ENCODE results near the gene CPA2. TPM values are rescaled to one million over a fixed set of nuclear protein-coding genes. Genes with fewer than 3 reads are reported as not detected.

CPA2 gene
- polyA plus RNA-seq, 1 donor (not counting 4 experiments of a cell fraction or from before 2014, with no cell fraction given) = 0.33 TPM

- Histone ChIP-seq H3K9me1 (ENCODE audit: control insufficient read depth, extremely low read depth, insufficient read depth, low read length) (no peaks in the 10 kb centered on the region), H3K4me1 (ENCODE audit: control insufficient read depth, extremely low read depth, insufficient read depth, low read length) (no peaks in the 10 kb centered on the region), H2AFZ (ENCODE audit: control insufficient read depth, low read length) (no peak overlapping the region), H3K4me3 (ENCODE audit: control insufficient read depth in 2 of 3, extremely low read depth in 1 of 3, insufficient read depth in 2 of 3, low read depth in 1 of 3, low read length in 3 of 3) (no peak overlapping the region), H3K79me2 (ENCODE audit: control insufficient read depth, insufficient read depth, low read length) (no peaks in the 10 kb centered on the region), H3K9me3 (ENCODE audit: control insufficient read depth, low read depth, low read length) (no peaks in the 10 kb centered on the region), H3K27ac (ENCODE audit: control insufficient read depth, insufficient read depth, low read length) (no peak overlapping the region), H4K20me1 (ENCODE audit: control insufficient read depth, extremely low read depth, insufficient read depth, low read length) (no peaks in the 10 kb centered on the region), H3K27me3 (ENCODE audit: control insufficient read depth, extremely low read depth, insufficient read depth, low read length) (no peaks in the 10 kb centered on the region), H3K36me3 (ENCODE audit: control insufficient read depth in 2 of 2, extremely low read depth in 1 of 2, insufficient read depth in 2 of 2, low read length in 2 of 2) (peaks cover 42 to 46% of the 10 kb centered on the region in 2 experiments), H3K4me2 (ENCODE audit: control insufficient read depth, extremely low read depth, insufficient read depth, low read depth, low read length) (no peak overlapping the region), H3K9ac (ENCODE audit: control insufficient read depth, extremely low read depth, insufficient read depth, low read length) (no peak overlapping the region)
- TF ChIP-seq EZH2 (IDR thresholded peaks at IDR 0.05; ENCODE audit: low read length) (no peak), CTCF (optimal IDR thresholded peaks at IDR 0.05 in 1 of 3, IDR thresholded peaks at IDR 0.05 in 1 of 3, conservative IDR thresholded peaks at IDR 0.05 in 1 of 3; ENCODE audit: extremely low read depth in 1 of 3, insufficient read depth in 2 of 3, low read length in 3 of 3) (no peak)
- dilution Hi-C loops (cut with MboI; ENCODE audit: extremely low pct_ligation_motif_present, low sequenced_read_pairs) = no loop called here
- DNase-seq (ENCODE audit: low read depth, low spot score) (no peak), FAIRE-seq (no peak)
These were observed 37.3 kb downstream of the CPA2 start for GRCh38 chr7:130303982-130304381.

GRCh38 chr7:130304878-130305277, 38.2 kb downstream of the CPA2 start:
- Histone ChIP-seq H3K4me3 (ENCODE audit: control insufficient read depth in 2 of 3, extremely low read depth in 1 of 3, insufficient read depth in 2 of 3, low read depth in 1 of 3, low read length in 3 of 3) (no peak overlapping the region), H3K27ac (ENCODE audit: control insufficient read depth, insufficient read depth, low read length) (no peak overlapping the region), H3K4me2 (ENCODE audit: control insufficient read depth, extremely low read depth, insufficient read depth, low read depth, low read length) (no peak overlapping the region), H3K79me2 (ENCODE audit: control insufficient read depth, insufficient read depth, low read length) (no peaks in the 10 kb centered on the region), H3K27me3 (ENCODE audit: control insufficient read depth, extremely low read depth, insufficient read depth, low read length) (no peaks in the 10 kb centered on the region), H2AFZ (ENCODE audit: control insufficient read depth, low read length) (no peak overlapping the region), H4K20me1 (ENCODE audit: control insufficient read depth, extremely low read depth, insufficient read depth, low read length) (no peaks in the 10 kb centered on the region), H3K9me1 (ENCODE audit: control insufficient read depth, extremely low read depth, insufficient read depth, low read length) (no peaks in the 10 kb centered on the region), H3K36me3 (ENCODE audit: control insufficient read depth in 2 of 2, extremely low read depth in 1 of 2, insufficient read depth in 2 of 2, low read length in 2 of 2) (peaks cover 34 to 43% of the 10 kb centered on the region in 2 experiments), H3K4me1 (ENCODE audit: control insufficient read depth, extremely low read depth, insufficient read depth, low read length) (no peaks in the 10 kb centered on the region), H3K9me3 (ENCODE audit: control insufficient read depth, low read depth, low read length) (no peaks in the 10 kb centered on the region), H3K9ac (ENCODE audit: control insufficient read depth, extremely low read depth, insufficient read depth, low read length) (no peak overlapping the region)
- FAIRE-seq (no peak), DNase-seq (ENCODE audit: low read depth, low spot score) (no peak)
- dilution Hi-C loops (cut with MboI; ENCODE audit: extremely low pct_ligation_motif_present, low sequenced_read_pairs) = no loop called here
- no peak for TF ChIP-seq CTCF (optimal IDR thresholded peaks at IDR 0.05 in 1 of 3, IDR thresholded peaks at IDR 0.05 in 1 of 3, conservative IDR thresholded peaks at IDR 0.05 in 1 of 3; ENCODE audit: extremely low read depth in 1 of 3, insufficient read depth in 2 of 3, low read length in 3 of 3)

All from keratinocyte (primary cell).